HepG2 (cell line): Measurements from ENCODE around the gene SAE1. TPM values are rescaled to one million over a fixed set of nuclear protein-coding genes. Genes with fewer than 3 reads are reported as not detected.

Experiments used
- CBFB ChIP-seq: sonication (generic); formaldehyde crosslinking; IDR thresholded peaks from 2 replicates; pipeline ENCODE4 v1.4.0; 2020; ENCODE audit warnings: missing genetic modification reagents
- CHCHD3 ChIP-seq: sonication (generic); formaldehyde crosslinking; IDR thresholded peaks from 2 replicates; pipeline ENCODE4 v1.8.0; 2022; ENCODE audit warnings: mild to moderate bottlenecking, missing genetic modification reagents, moderate library complexity
- ETV5 ChIP-seq: IDR thresholded peaks from 2 replicates; pipeline ENCODE4 v1.6.1; 2018; ENCODE audit warnings: missing biosample characterization, missing genetic modification reagents, inconsistent platforms, borderline replicate concordance
- EZH2 ChIP-seq: conservative IDR thresholded peaks from 2 replicates; pipeline ENCODE4 v1.6.1; 2012; ENCODE audit warnings: mild to moderate bottlenecking, low read depth, low read length, moderate library complexity
- FOXP1 ChIP-seq, 2 experiments: fragments of 450-650 bp in 1 of 2; IDR thresholded peaks; 2 replicates each; pipeline ENCODE4 v1.6.1; 2017 to 2018; ENCODE audit warnings: antibody characterized with exemption in 1 of 2
- KLF12 ChIP-seq: sonication (generic); formaldehyde crosslinking; IDR thresholded peaks from 2 replicates; pipeline ENCODE4 v1.4.0; 2020; ENCODE audit warnings: missing genetic modification reagents, borderline replicate concordance
- LCORL ChIP-seq, 2 experiments: fragments of 450-650 bp in 1 of 2; sonication (generic) in 1 of 2; formaldehyde crosslinking in 1 of 2; IDR thresholded peaks; 2 replicates each; pipeline versions ENCODE4 v1.5.0 to v1.6.1; 2017 to 2020; ENCODE audit warnings: antibody characterized with exemption in 1 of 2, missing genetic modification reagents in 1 of 2
- MXI1 ChIP-seq: IDR thresholded peaks from 3 replicates; pipeline ENCODE4 v1.6.1; 2012; ENCODE audit warnings: low read depth, low read length, inconsistent platforms, borderline replicate concordance
- NCOR1 ChIP-seq: fragments of 200-600 bp; sonication (generic); IDR thresholded peaks from 2 replicates; pipeline ENCODE4 v1.7.0; 2017; ENCODE audit warnings: antibody characterized with exemption, low read length, borderline replicate concordance
- NR1H2 ChIP-seq: sonication (generic); formaldehyde crosslinking; IDR thresholded peaks from 2 replicates; pipeline ENCODE4 v1.8.1; 2022; ENCODE audit warnings: low read depth, missing genetic modification reagents, borderline replicate concordance
- ZC3H13 ChIP-seq: sonication (generic); formaldehyde crosslinking; IDR thresholded peaks from 2 replicates; pipeline ENCODE4 v1.8.1; 2023; ENCODE audit warnings: mild to moderate bottlenecking, missing genetic modification reagents, moderate library complexity
- ZNF180 ChIP-seq: sonication (generic); formaldehyde crosslinking; IDR thresholded peaks from 2 replicates; pipeline ENCODE4 v1.4.0; 2020; ENCODE audit warnings: low read depth, missing genetic modification reagents, borderline replicate concordance
- ZNF441 ChIP-seq: sonication (generic); formaldehyde crosslinking; IDR thresholded peaks from 2 replicates; pipeline ENCODE4 v1.7.0; 2021; ENCODE audit warnings: missing genetic modification reagents, borderline replicate concordance
- ZNF605 ChIP-seq: sonication (generic); formaldehyde crosslinking; IDR thresholded peaks from 2 replicates; pipeline ENCODE4 v1.8.0; 2022; ENCODE audit warnings: mild to moderate bottlenecking, missing genetic modification reagents
- polyA plus RNA-seq, 8 experiments: library from polyadenylated mRNA; depleted of rRNA in 3 of 8; stranded (reverse) in 7 of 8; unstranded in 1 of 8; fragments of >200 nt; fragmentation: Illumina TruSeq in 4 of 8; extraction: Trizol in 4 of 8; gene quantifications; 2 replicates each; pipeline versions ENCODE4 v1.2.1 to v1.2.3, GENCODE V29; 2011 to 2016; ENCODE audit warnings: low read depth in 4 of 8, missing spikeins in 1 of 8, mixed read lengths in 1 of 8; ENCODE audit not compliant: insufficient read depth in 1 of 8
- total RNA-seq, 5 experiments: library from RNA; depleted of rRNA; stranded (reverse); fragments of >200 nt; fragmentation: Illumina TruSeq; extraction: Trizol; gene quantifications; 2 replicates each; pipeline ENCODE4 v1.2.3, GENCODE V29; 2016; ENCODE audit warnings: low read depth in 1 of 5
- TF ChIP-seq, protein P1 (sequence below): sonication (generic); formaldehyde crosslinking; IDR thresholded peaks from 2 replicates; pipeline ENCODE4 v1.4.0; 2020; ENCODE audit warnings: low read depth, missing genetic modification reagents
- TF ChIP-seq, protein P2 (sequence below): sonication (generic); formaldehyde crosslinking; IDR thresholded peaks from 2 replicates; pipeline ENCODE4 v1.4.0; 2020; ENCODE audit warnings: missing genetic modification reagents, borderline replicate concordance
- TF ChIP-seq, protein P3 (sequence below): sonication (generic); formaldehyde crosslinking; IDR thresholded peaks from 2 replicates; pipeline ENCODE4 v1.5.0; 2020; ENCODE audit warnings: missing genetic modification reagents
- TF ChIP-seq, protein P4 (sequence below): sonication (generic); formaldehyde crosslinking; IDR thresholded peaks from 2 replicates; pipeline ENCODE4 v1.5.0; 2020; ENCODE audit warnings: mild to moderate bottlenecking, missing genetic modification reagents, moderate library complexity

SAE1 gene
- total and polyA plus RNA-seq, 2 of the 13 experiments (the other 11 are each of a cell fraction or from before 2014, with no cell fraction given) = 87.6 to 197 TPM

- TF ChIP-seq, protein P1, sequence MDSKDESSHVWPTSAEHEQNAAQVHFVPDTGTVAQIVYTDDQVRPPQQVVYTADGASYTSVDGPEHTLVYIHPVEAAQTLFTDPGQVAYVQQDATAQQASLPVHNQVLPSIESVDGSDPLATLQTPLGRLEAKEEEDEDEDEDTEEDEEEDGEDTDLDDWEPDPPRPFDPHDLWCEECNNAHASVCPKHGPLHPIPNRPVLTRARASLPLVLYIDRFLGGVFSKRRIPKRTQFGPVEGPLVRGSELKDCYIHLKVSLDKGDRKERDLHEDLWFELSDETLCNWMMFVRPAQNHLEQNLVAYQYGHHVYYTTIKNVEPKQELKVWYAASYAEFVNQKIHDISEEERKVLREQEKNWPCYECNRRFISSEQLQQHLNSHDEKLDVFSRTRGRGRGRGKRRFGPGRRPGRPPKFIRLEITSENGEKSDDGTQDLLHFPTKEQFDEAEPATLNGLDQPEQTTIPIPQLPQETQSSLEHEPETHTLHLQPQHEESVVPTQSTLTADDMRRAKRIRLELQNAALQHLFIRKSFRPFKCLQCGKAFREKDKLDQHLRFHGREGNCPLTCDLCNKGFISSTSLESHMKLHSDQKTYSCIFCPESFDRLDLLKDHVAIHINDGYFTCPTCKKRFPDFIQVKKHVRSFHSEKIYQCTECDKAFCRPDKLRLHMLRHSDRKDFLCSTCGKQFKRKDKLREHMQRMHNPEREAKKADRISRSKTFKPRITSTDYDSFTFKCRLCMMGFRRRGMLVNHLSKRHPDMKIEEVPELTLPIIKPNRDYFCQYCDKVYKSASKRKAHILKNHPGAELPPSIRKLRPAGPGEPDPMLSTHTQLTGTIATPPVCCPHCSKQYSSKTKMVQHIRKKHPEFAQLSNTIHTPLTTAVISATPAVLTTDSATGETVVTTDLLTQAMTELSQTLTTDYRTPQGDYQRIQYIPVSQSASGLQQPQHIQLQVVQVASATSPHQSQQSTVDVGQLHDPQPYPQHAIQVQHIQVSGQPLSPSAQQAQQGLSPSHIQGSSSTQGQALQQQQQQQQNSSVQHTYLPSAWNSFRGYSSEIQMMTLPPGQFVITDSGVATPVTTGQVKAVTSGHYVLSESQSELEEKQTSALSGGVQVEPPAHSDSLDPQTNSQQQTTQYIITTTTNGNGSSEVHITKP (CRISPR knock-in tag) = peak; percentile 88
- TF ChIP-seq FOXP1 (IDR thresholded peaks at IDR 0.05) (peak; percentile 51; the same call in 1 of the 2 replicates), FOXP1 (CRISPR knock-in tag; IDR thresholded peaks at IDR 0.05) (peak; percentile 95), KLF12 (CRISPR knock-in tag) (peak; percentile 92; the same call in 1 of the 2 replicates), ZC3H13 (CRISPR knock-in tag) (peak; percentile 71; the same call in 1 of the 2 replicates), ZNF180 (CRISPR knock-in tag) (no peak), CHCHD3 (CRISPR knock-in tag) (no peak), ETV5 (CRISPR knock-in tag) (peak; percentile 55; the same call in 1 of the 2 replicates), NR1H2 (CRISPR knock-in tag) (peak; percentile 36; the same call in 1 of the 2 replicates), MXI1 (peak; percentile 81; the same call in 2 of the 3 replicates), ZNF605 (CRISPR knock-in tag) (peak; percentile 97), NCOR1 (peak; percentile 97), LCORL (IDR thresholded peaks at IDR 0.05) (no peak), LCORL (CRISPR knock-in tag; IDR thresholded peaks at IDR 0.05) (peak; percentile 99), CBFB (CRISPR knock-in tag) (0 out of 2 replicates have a peak, but pooled peaks have one; percentile 72), ZNF441 (CRISPR knock-in tag) (peak; percentile 83), EZH2 (no peak)
- TF ChIP-seq, protein P2, sequence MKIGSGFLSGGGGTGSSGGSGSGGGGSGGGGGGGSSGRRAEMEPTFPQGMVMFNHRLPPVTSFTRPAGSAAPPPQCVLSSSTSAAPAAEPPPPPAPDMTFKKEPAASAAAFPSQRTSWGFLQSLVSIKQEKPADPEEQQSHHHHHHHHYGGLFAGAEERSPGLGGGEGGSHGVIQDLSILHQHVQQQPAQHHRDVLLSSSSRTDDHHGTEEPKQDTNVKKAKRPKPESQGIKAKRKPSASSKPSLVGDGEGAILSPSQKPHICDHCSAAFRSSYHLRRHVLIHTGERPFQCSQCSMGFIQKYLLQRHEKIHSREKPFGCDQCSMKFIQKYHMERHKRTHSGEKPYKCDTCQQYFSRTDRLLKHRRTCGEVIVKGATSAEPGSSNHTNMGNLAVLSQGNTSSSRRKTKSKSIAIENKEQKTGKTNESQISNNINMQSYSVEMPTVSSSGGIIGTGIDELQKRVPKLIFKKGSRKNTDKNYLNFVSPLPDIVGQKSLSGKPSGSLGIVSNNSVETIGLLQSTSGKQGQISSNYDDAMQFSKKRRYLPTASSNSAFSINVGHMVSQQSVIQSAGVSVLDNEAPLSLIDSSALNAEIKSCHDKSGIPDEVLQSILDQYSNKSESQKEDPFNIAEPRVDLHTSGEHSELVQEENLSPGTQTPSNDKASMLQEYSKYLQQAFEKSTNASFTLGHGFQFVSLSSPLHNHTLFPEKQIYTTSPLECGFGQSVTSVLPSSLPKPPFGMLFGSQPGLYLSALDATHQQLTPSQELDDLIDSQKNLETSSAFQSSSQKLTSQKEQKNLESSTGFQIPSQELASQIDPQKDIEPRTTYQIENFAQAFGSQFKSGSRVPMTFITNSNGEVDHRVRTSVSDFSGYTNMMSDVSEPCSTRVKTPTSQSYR (CRISPR knock-in tag) = peak; percentile 88; the same call in 1 of the 2 replicates
- TF ChIP-seq, protein P3, sequence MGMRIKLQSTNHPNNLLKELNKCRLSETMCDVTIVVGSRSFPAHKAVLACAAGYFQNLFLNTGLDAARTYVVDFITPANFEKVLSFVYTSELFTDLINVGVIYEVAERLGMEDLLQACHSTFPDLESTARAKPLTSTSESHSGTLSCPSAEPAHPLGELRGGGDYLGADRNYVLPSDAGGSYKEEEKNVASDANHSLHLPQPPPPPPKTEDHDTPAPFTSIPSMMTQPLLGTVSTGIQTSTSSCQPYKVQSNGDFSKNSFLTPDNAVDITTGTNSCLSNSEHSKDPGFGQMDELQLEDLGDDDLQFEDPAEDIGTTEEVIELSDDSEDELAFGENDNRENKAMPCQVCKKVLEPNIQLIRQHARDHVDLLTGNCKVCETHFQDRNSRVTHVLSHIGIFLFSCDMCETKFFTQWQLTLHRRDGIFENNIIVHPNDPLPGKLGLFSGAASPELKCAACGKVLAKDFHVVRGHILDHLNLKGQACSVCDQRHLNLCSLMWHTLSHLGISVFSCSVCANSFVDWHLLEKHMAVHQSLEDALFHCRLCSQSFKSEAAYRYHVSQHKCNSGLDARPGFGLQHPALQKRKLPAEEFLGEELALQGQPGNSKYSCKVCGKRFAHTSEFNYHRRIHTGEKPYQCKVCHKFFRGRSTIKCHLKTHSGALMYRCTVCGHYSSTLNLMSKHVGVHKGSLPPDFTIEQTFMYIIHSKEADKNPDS = peak; percentile 80
- TF ChIP-seq, protein P4, sequence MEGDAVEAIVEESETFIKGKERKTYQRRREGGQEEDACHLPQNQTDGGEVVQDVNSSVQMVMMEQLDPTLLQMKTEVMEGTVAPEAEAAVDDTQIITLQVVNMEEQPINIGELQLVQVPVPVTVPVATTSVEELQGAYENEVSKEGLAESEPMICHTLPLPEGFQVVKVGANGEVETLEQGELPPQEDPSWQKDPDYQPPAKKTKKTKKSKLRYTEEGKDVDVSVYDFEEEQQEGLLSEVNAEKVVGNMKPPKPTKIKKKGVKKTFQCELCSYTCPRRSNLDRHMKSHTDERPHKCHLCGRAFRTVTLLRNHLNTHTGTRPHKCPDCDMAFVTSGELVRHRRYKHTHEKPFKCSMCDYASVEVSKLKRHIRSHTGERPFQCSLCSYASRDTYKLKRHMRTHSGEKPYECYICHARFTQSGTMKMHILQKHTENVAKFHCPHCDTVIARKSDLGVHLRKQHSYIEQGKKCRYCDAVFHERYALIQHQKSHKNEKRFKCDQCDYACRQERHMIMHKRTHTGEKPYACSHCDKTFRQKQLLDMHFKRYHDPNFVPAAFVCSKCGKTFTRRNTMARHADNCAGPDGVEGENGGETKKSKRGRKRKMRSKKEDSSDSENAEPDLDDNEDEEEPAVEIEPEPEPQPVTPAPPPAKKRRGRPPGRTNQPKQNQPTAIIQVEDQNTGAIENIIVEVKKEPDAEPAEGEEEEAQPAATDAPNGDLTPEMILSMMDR (CRISPR knock-in tag) = no peak; the same call in 1 of the 2 replicates
Measured at GRCh38 chr19:47096100-47096704, 34.4 kb upstream of the SAE1 start (continued).
